Measurements from ENCODE around the gene TTC23.

TTC23 gene

GRCh38 chr15:99249270-99249841, at the start of gene TTC23:
TTC23 (minus strand) TSS chr15:99249581; CDS start chr15:99228712, 20,869 bp downstream.
- peak; percentile 66 for DNase-seq (ENCODE audit: low spot score)

- DNase-seq (ENCODE audit: low spot score) = no peak
Measured at GRCh38 chr15:99296386-99296785, 47.0 kb upstream of the TTC23 start.

GRCh38 chr15:99295840-99296239, 46.5 kb upstream of the TTC23 start:
- no peak for DNase-seq (ENCODE audit: low spot score)

GRCh38 chr15:99291643-99292042, 42.3 kb upstream of the TTC23 start:
- DNase-seq (ENCODE audit: low spot score) = no peak

- DNase-seq (ENCODE audit: low spot score) = no peak
Measured at GRCh38 chr15:99283717-99284116, 34.3 kb upstream of the TTC23 start.

- DNase-seq (ENCODE audit: low spot score) = no peak
Measured at GRCh38 chr15:99282586-99282985, 33.2 kb upstream of the TTC23 start.

- no peak for DNase-seq (ENCODE audit: low spot score)
Measured at GRCh38 chr15:99282121-99282520, 32.7 kb upstream of the TTC23 start.

- DNase-seq (ENCODE audit: low spot score) = no peak
Measured at GRCh38 chr15:99279827-99280226, 30.4 kb upstream of the TTC23 start.

- DNase-seq (ENCODE audit: low spot score) = no peak
Measured at GRCh38 chr15:99279290-99279689, 29.9 kb upstream of the TTC23 start.

- DNase-seq (ENCODE audit: low spot score) = no peak
Measured at GRCh38 chr15:99275525-99276128, 26.2 kb upstream of the TTC23 start.

GRCh38 chr15:99275061-99275460, 25.7 kb upstream of the TTC23 start:
- DNase-seq (ENCODE audit: low spot score) = no peak

GRCh38 chr15:99273801-99274200, 24.4 kb upstream of the TTC23 start:
- DNase-seq (ENCODE audit: low spot score) = no peak

- DNase-seq (ENCODE audit: low spot score) = no peak
Measured at GRCh38 chr15:99268431-99268830, 19.1 kb upstream of the TTC23 start.

GRCh38 chr15:99267957-99268356, 18.6 kb upstream of the TTC23 start:
- DNase-seq (ENCODE audit: low spot score) = no peak

GRCh38 chr15:99265541-99266070, 16.2 kb upstream of the TTC23 start:
- no peak for DNase-seq (ENCODE audit: low spot score)

GRCh38 chr15:99264125-99264524, 14.7 kb upstream of the TTC23 start:
- no peak for DNase-seq (ENCODE audit: low spot score)

GRCh38 chr15:99257107-99257750, 7.8 kb upstream of the TTC23 start:
- DNase-seq (ENCODE audit: low spot score) = no peak

- DNase-seq (ENCODE audit: low spot score) = no peak
Measured at GRCh38 chr15:99253381-99254090, 4.2 kb upstream of the TTC23 start.

GRCh38 chr15:99252326-99252725, 2.9 kb upstream of the TTC23 start:
- DNase-seq (ENCODE audit: low spot score) = no peak

GRCh38 chr15:99250857-99251841, 1.8 kb upstream of the TTC23 start, which contains the start of gene LRRC28:
LRRC28 (plus strand) TSS chr15:99251481; CDS start chr15:99255958, 4,477 bp downstream.
- DNase-seq (ENCODE audit: low spot score) = peak; percentile 99

- DNase-seq (ENCODE audit: low spot score) = no peak
Measured at GRCh38 chr15:99250494-99250856, 1.1 kb upstream of the TTC23 start.
